HCT116 (cell line): ENCODE data around the gene BABAM2. TPM values are rescaled to one million over a fixed set of nuclear protein-coding genes. Genes with fewer than 3 reads are reported as not detected.

ENCODE experiments used
- ATAC-seq: fragments of 200-7000 bp; cut with Tn5 transposase; 2 replicates; pipeline ENCODE4 v1.9.1; 2020; ENCODE audit warnings: mild to moderate bottlenecking, moderate library complexity
- BruUV-seq: library from RNA; stranded (reverse); fragments of 400-500 nt; replicated peaks from 2 replicates; lab custom pipeline; 2021; lab: Mats Ljungman, UMichigan
- CTCF ChIA-PET: fragments of 300-600 bp; sonication (Branson Sonifier 250); formaldehyde crosslinking; loops from one replicate; lab custom pipeline; 2021; ENCODE audit warnings: antibody characterized with exemption; lab: Charles Lee
- POLR2A ChIA-PET: fragments of 300-600, 350-600 bp; sonication (Branson Sonifier 250); formaldehyde crosslinking; loops from one replicate; lab custom pipeline; 2021; ENCODE audit warnings: antibody characterized with exemption; lab: Charles Lee
- RAD21 ChIA-PET, 2 experiments: fragments of 300-600 bp; sonication (Branson Sonifier 250); formaldehyde crosslinking; loops; one replicate each; lab custom pipeline; 2023; ENCODE audit warnings: low total read pairs in 2 of 2; ENCODE audit not compliant: uncharacterized antibody in 2 of 2, unreplicated experiment in 2 of 2, low non-redundant PET in 1 of 2; lab: Charles Lee
- DNase-seq: peaks from one replicate; pipeline ENCODE4 v3.0.0-alpha.2; 2010; ENCODE audit warnings: low read depth, low spot score
- H2AFZ ChIP-seq: fragments of 200-600 bp; shearing (Covaris generic), sonication (generic); 2 replicates; pipeline ENCODE4 v1.6.1; 2017; ENCODE audit warnings: low read depth, mixed run types, mixed read lengths, antibody characterized with exemption, low read length; ENCODE audit not compliant: poor library complexity, severe bottlenecking
- H3K27ac ChIP-seq: 2 replicates; pipeline ENCODE4 v1.5.1; 2012; ENCODE audit warnings: low read depth, low read length
- H3K27me3 ChIP-seq: fragments of 200-600 bp; sonication (generic); 2 replicates; pipeline ENCODE4 v1.6.1; 2016; ENCODE audit warnings: mixed run types, low read length, mixed read lengths; ENCODE audit not compliant: insufficient read depth
- H3K36me3 ChIP-seq, 2 experiments: fragments of 200-500 bp in 1 of 2; fragments of 200-600 bp in 1 of 2; sonication (Bioruptor generic) in 1 of 2; sonication (generic) in 1 of 2; 2 replicates each; pipeline versions ENCODE4 v1.5.1 to v1.6.1; 2014 to 2016; ENCODE audit warnings: low read length in 2 of 2, inconsistent platforms in 1 of 2, mixed read lengths in 1 of 2, mixed run types in 1 of 2; ENCODE audit not compliant: insufficient read depth in 2 of 2, control insufficient read depth in 1 of 2
- H3K4me1 ChIP-seq, 2 experiments: fragments of 200-600 bp in 1 of 2; sonication (generic) in 1 of 2; 2 replicates each; pipeline versions ENCODE4 v1.5.1 to v1.6.1; 2012 to 2017; ENCODE audit warnings: low read length in 2 of 2, inconsistent platforms in 1 of 2, mild to moderate bottlenecking in 1 of 2, mixed read lengths in 1 of 2, mixed run types in 1 of 2, moderate library complexity in 1 of 2; ENCODE audit not compliant: insufficient read depth in 2 of 2, control insufficient read depth in 1 of 2
- H3K4me2 ChIP-seq: fragments of 200-600 bp; sonication (generic); 2 replicates; pipeline ENCODE4 v1.6.1; 2017; ENCODE audit warnings: mixed run types, low read length, mixed read lengths
- H3K4me3 ChIP-seq, 2 experiments: fragments of 200-600 bp in 1 of 2; sonication (generic) in 1 of 2; replicated peaks in 1 of 2; 2 replicates each; pipeline ENCODE4 v1.5.1; 2011 to 2016; ENCODE audit warnings: low read length in 2 of 2, control low read depth in 1 of 2, low read depth in 1 of 2, mild to moderate bottlenecking in 1 of 2, mixed read lengths in 1 of 2, mixed run types in 1 of 2
- H3K79me2 ChIP-seq: fragments of 200-600 bp; sonication (generic); 2 replicates; pipeline ENCODE4 v1.6.1; 2017; ENCODE audit warnings: mild to moderate bottlenecking, mixed run types, low read length, moderate library complexity, mixed read lengths; ENCODE audit not compliant: insufficient read depth
- H3K9ac ChIP-seq: fragments of 200-600 bp; sonication (generic); 2 replicates; pipeline ENCODE4 v1.6.1; 2016; ENCODE audit warnings: low read length, mixed read lengths
- H3K9me2 ChIP-seq: fragments of 200-600 bp; sonication (generic), shearing (Covaris generic); 2 replicates; pipeline ENCODE4 v1.6.1; 2017; ENCODE audit warnings: mixed run types, mild to moderate bottlenecking, moderate library complexity; ENCODE audit not compliant: insufficient read depth
- H3K9me3 ChIP-seq, 2 experiments: fragments of 200-500 bp in 1 of 2; fragments of 200-600 bp in 1 of 2; sonication (Bioruptor generic) in 1 of 2; sonication (generic) in 1 of 2; 2 replicates each; pipeline ENCODE4 v1.6.1; 2014 to 2017; ENCODE audit warnings: low read length in 2 of 2, mixed read lengths in 2 of 2, inconsistent platforms in 1 of 2, low read depth in 1 of 2, mild to moderate bottlenecking in 1 of 2, mixed run types in 1 of 2, moderate library complexity in 1 of 2; ENCODE audit not compliant: control insufficient read depth in 1 of 2, insufficient read depth in 1 of 2
- H4K20me1 ChIP-seq: fragments of 200-600 bp; sonication (generic), shearing (Covaris generic); 2 replicates; pipeline ENCODE4 v1.6.1; 2017; ENCODE audit warnings: mixed run types, mild to moderate bottlenecking, moderate library complexity; ENCODE audit not compliant: insufficient read depth
- CEBPB ChIP-seq: IDR thresholded peaks from 2 replicates; pipeline ENCODE4 v1.6.1; 2012; ENCODE audit warnings: low read depth
- EGR1 ChIP-seq: IDR thresholded peaks from 2 replicates; pipeline ENCODE4 v1.6.1; 2012; ENCODE audit warnings: low read depth
- EZH2 ChIP-seq: fragments of 200-600 bp; sonication (generic); IDR thresholded peaks from 2 replicates; pipeline ENCODE4 v1.6.1; 2017; ENCODE audit warnings: antibody characterized with exemption, mixed run types
- EZH2phosphoT487 ChIP-seq: fragments of 200-600 bp; IDR thresholded peaks from 2 replicates; pipeline ENCODE4 v1.6.1; 2018; ENCODE audit warnings: antibody characterized with exemption, borderline replicate concordance
- JUND ChIP-seq: IDR thresholded peaks from 2 replicates; pipeline ENCODE4 v1.6.1; 2012
- POLR2AphosphoS5 ChIP-seq: IDR thresholded peaks from 2 replicates; pipeline ENCODE4 v1.6.1; 2011; ENCODE audit warnings: mild to moderate bottlenecking, low read depth, low read length, moderate library complexity
- SRF ChIP-seq: IDR thresholded peaks from 2 replicates; pipeline ENCODE4 v1.6.1; 2012; ENCODE audit warnings: low read depth
- YY1 ChIP-seq: IDR thresholded peaks from 2 replicates; pipeline ENCODE4 v1.6.1; 2011; ENCODE audit warnings: low read length, low read depth, moderate library complexity, mild to moderate bottlenecking; ENCODE audit not compliant: insufficient replicate concordance; ENCODE audit errors: extremely low read depth
- ZNF274 ChIP-seq: fragments of 200-500 bp; sonication (Bioruptor generic); IDR thresholded peaks from 2 replicates; pipeline ENCODE4 v1.6.1; 2014; ENCODE audit warnings: mild to moderate bottlenecking, low read depth, low read length, inconsistent platforms
- intact Hi-C: fragments of 100-400 bp; cut with micrococcal nuclease; formaldehyde crosslinking; loops from 2 replicates; pipeline ENCODE4 v1.10.0; 2022
- total RNA-seq: library from RNA; stranded (reverse); gene quantifications from one replicate; pipeline ENCODE4 v1.2.1, GENCODE V29; 2021; ENCODE audit not compliant: unreplicated experiment
- TF ChIP-seq, protein P1 (sequence below): IDR thresholded peaks from 2 replicates; pipeline ENCODE4 v1.6.1; 2011; ENCODE audit warnings: mild to moderate bottlenecking, low read length, moderate library complexity; ENCODE audit not compliant: insufficient replicate concordance; ENCODE audit errors: extremely low read depth
- TF ChIP-seq, protein P2 (sequence below), 3 experiments: fragments of 200-600 bp in 1 of 3; sonication (generic) in 1 of 3; IDR thresholded peaks in 2 of 3; conservative IDR thresholded peaks in 1 of 3; 2 replicates each; pipeline ENCODE4 v1.5.1; 2012 to 2017; ENCODE audit warnings: low read depth in 2 of 3, low read length in 2 of 3, antibody characterized with exemption in 1 of 3, borderline replicate concordance in 1 of 3, control low read depth in 1 of 3, mild to moderate bottlenecking in 1 of 3, mixed read lengths in 1 of 3, mixed run types in 1 of 3, moderate library complexity in 1 of 3; ENCODE audit not compliant: insufficient read depth in 1 of 3
- TF ChIP-seq, protein P3 (sequence below): IDR thresholded peaks from 2 replicates; pipeline ENCODE4 v1.6.1; 2012

Gene BABAM2
- total RNA-seq, 1 experiment from 2014 or later: 23.8 TPM

DNA sequence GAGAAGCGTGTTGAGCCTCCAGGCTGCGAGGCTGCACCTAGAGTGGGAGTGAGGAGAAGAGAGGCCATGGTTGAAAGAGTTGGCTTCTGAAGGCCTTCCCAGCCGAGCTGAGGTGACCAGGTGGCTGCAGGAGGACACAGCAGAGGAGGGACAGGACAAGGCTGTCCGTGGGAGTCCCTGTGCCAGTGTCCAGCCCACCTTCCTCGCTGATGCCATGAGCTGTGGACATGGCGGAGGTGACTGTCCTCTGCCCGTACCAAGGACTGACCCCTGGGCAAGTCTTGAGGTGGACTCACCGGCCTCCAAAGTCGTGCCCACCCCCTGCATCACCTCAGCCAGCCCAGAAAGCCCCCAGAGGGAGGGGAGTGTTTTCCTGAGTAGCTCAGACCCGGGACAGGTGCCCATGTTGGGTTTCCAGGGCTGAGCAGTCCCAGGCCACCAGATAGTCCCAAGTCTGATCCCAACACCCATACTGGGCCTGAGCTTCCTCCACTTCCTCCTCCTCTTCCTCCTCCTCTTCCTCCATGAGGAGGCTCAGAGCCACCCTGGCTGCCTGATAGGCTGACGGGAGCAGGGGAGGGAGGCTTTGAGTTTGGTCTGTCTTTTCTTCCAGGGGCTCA lies 459.1 kb downstream of the BABAM2 start:
- H3K4me1 ChIP-seq: no peaks in the 10 kb centered on the region
- no peak overlapping the region for H3K4me3 ChIP-seq
- DNase-seq (no peak), ATAC-seq (no peak)
- no peak overlapping the region for H3K27ac ChIP-seq
- no peak overlapping the region for H3K4me2 ChIP-seq
- ChIA-PET CTCF (no interaction called here), POLR2A (no interaction called here), RAD21 (no interaction called here)
- no peaks in the 10 kb centered on the region for H3K36me3 ChIP-seq
- no peak overlapping the region for H2AFZ ChIP-seq
- BruUV-seq: no TSS peak
- no peaks in the 10 kb centered on the region for H4K20me1 ChIP-seq
- H3K79me2 ChIP-seq: no peaks in the 10 kb centered on the region
- intact Hi-C loops: no loop called here
- H3K9me3 ChIP-seq: no peaks in the 10 kb centered on the region
- TF ChIP-seq SRF: no peak
- no peak for TF ChIP-seq EZH2phosphoT487
- TF ChIP-seq EZH2: no peak
- TF ChIP-seq ZNF274: no peak
- no peak for TF ChIP-seq JUND
- TF ChIP-seq, protein P1, sequence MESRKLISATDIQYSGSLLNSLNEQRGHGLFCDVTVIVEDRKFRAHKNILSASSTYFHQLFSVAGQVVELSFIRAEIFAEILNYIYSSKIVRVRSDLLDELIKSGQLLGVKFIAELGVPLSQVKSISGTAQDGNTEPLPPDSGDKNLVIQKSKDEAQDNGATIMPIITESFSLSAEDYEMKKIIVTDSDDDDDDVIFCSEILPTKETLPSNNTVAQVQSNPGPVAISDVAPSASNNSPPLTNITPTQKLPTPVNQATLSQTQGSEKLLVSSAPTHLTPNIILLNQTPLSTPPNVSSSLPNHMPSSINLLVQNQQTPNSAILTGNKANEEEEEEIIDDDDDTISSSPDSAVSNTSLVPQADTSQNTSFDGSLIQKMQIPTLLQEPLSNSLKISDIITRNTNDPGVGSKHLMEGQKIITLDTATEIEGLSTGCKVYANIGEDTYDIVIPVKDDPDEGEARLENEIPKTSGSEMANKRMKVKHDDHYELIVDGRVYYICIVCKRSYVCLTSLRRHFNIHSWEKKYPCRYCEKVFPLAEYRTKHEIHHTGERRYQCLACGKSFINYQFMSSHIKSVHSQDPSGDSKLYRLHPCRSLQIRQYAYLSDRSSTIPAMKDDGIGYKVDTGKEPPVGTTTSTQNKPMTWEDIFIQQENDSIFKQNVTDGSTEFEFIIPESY: no peak
- TF ChIP-seq YY1: no peak
- no peak for TF ChIP-seq EGR1
- TF ChIP-seq, protein P2, sequence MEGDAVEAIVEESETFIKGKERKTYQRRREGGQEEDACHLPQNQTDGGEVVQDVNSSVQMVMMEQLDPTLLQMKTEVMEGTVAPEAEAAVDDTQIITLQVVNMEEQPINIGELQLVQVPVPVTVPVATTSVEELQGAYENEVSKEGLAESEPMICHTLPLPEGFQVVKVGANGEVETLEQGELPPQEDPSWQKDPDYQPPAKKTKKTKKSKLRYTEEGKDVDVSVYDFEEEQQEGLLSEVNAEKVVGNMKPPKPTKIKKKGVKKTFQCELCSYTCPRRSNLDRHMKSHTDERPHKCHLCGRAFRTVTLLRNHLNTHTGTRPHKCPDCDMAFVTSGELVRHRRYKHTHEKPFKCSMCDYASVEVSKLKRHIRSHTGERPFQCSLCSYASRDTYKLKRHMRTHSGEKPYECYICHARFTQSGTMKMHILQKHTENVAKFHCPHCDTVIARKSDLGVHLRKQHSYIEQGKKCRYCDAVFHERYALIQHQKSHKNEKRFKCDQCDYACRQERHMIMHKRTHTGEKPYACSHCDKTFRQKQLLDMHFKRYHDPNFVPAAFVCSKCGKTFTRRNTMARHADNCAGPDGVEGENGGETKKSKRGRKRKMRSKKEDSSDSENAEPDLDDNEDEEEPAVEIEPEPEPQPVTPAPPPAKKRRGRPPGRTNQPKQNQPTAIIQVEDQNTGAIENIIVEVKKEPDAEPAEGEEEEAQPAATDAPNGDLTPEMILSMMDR (IDR thresholded peaks at IDR 0.05 in 2 of 3, conservative IDR thresholded peaks at IDR 0.05 in 1 of 3; ENCODE audit: borderline replicate concordance in 1 of 3, insufficient read depth in 1 of 3, low read depth in 2 of 3, low read length in 2 of 3): no peak
- TF ChIP-seq CEBPB: no peak
- TF ChIP-seq POLR2AphosphoS5: no peak
- TF ChIP-seq, protein P3, sequence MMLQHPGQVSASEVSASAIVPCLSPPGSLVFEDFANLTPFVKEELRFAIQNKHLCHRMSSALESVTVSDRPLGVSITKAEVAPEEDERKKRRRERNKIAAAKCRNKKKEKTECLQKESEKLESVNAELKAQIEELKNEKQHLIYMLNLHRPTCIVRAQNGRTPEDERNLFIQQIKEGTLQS: no peak
- H3K27me3 ChIP-seq: no peaks in the 10 kb centered on the region
- no peak overlapping the region for H3K9ac ChIP-seq
- no peaks in the 10 kb centered on the region for H3K9me2 ChIP-seq
